PC-3 (cell line): ENCODE results near the gene CTNNA2. TPM values are rescaled to one million over a fixed set of nuclear protein-coding genes. Genes with fewer than 3 reads are reported as not detected.

Source experiments
- ATAC-seq: fragments of 200-7000 bp; cut with Tn5 transposase; 2 replicates; pipeline ENCODE4 v1.9.1; 2020; ENCODE audit warnings: mild to moderate bottlenecking, moderate library complexity
- BruUV-seq: library from RNA; stranded (reverse); fragments of 400-500 nt; replicated peaks from 2 replicates; lab custom pipeline; 2021; lab: Mats Ljungman, UMichigan
- CTCF ChIA-PET: fragments of 300-600 bp; sonication (Branson Sonifier 250); formaldehyde crosslinking; loops from one replicate; lab custom pipeline; 2022; ENCODE audit warnings: antibody characterized with exemption; lab: Charles Lee
- POLR2A ChIA-PET: fragments of 300-600 bp; sonication (Branson Sonifier 250); formaldehyde crosslinking; loops from one replicate; lab custom pipeline; 2022; ENCODE audit warnings: antibody characterized with exemption; ENCODE audit not compliant: unreplicated experiment; lab: Charles Lee
- DNase-seq: peaks from one replicate; pipeline ENCODE4 v3.0.0-alpha.2; 2015
- H2AFZ ChIP-seq: fragments of 300-600 bp; sonication (generic); 2 replicates; pipeline ENCODE4 v1.6.0; 2016; ENCODE audit warnings: antibody characterized with exemption, low read length
- H3F3A ChIP-seq: fragments of 300-600 bp; sonication (generic); one replicate; pipeline ENCODE4 v1.6.0; 2017; ENCODE audit warnings: antibody characterized with exemption, low read length, control low read depth, mild to moderate bottlenecking; ENCODE audit not compliant: unreplicated experiment
- H3K27ac ChIP-seq: fragments of 300-600 bp; sonication (generic); 2 replicates; pipeline ENCODE4 v1.5.1; 2016; ENCODE audit warnings: mild to moderate bottlenecking, low read length
- H3K27me3 ChIP-seq: fragments of 300-600 bp; sonication (generic); 2 replicates; pipeline ENCODE4 v1.6.1; 2016; ENCODE audit warnings: low read length, mixed read lengths
- H3K36me3 ChIP-seq: fragments of 300-600 bp; sonication (generic); 2 replicates; pipeline ENCODE4 v1.6.1; 2016; ENCODE audit warnings: low read depth, mixed run types, low read length, mixed read lengths
- H3K4me1 ChIP-seq: fragments of 300-600 bp; sonication (generic); 2 replicates; pipeline ENCODE4 v1.5.1; 2016; ENCODE audit warnings: low read length; ENCODE audit not compliant: insufficient read depth
- H3K4me2 ChIP-seq: fragments of 300-600 bp; sonication (generic); 2 replicates; pipeline ENCODE4 v1.6.0; 2016; ENCODE audit warnings: low read length
- H3K4me3 ChIP-seq: fragments of 300-600 bp; sonication (generic); 2 replicates; pipeline ENCODE4 v1.5.1; 2016; ENCODE audit warnings: mild to moderate bottlenecking, low read length, mixed read lengths
- H3K79me2 ChIP-seq: fragments of 300-600 bp; sonication (generic); 2 replicates; pipeline ENCODE4 v1.6.1; 2017; ENCODE audit warnings: low read length, mixed read lengths
- H3K9ac ChIP-seq: fragments of 300-600 bp; sonication (generic); 2 replicates; pipeline ENCODE4 v1.6.0; 2016; ENCODE audit warnings: mild to moderate bottlenecking, low read length
- H3K9me2 ChIP-seq: fragments of 300-600 bp; sonication (generic); replicated peaks from 2 replicates; pipeline ENCODE4 v1.6.1; 2016; ENCODE audit warnings: mixed run types, low read length, mixed read lengths
- H3K9me3 ChIP-seq: fragments of 300-600 bp; sonication (generic); 2 replicates; pipeline ENCODE4 v1.6.1; 2016; ENCODE audit warnings: low read length, mixed read lengths
- H4K20me1 ChIP-seq: fragments of 300-600 bp; sonication (generic); 2 replicates; pipeline ENCODE4 v1.6.1; 2016; ENCODE audit warnings: low read length, mixed read lengths
- CTCF ChIP-seq: fragments of 300-600 bp; sonication (generic); conservative IDR thresholded peaks from 2 replicates; pipeline ENCODE4 v1.5.1; 2017; ENCODE audit warnings: antibody characterized with exemption, low read depth, mild to moderate bottlenecking, low read length
- EZH2 ChIP-seq: fragments of 300-600 bp; sonication (generic); IDR thresholded peaks from one replicate; pipeline ENCODE4 v1.6.1; 2017; ENCODE audit warnings: antibody characterized with exemption, mild to moderate bottlenecking, low read length; ENCODE audit not compliant: unreplicated experiment
- EZH2phosphoT487 ChIP-seq: fragments of 300-600 bp; sonication (generic); IDR thresholded peaks from 2 replicates; pipeline ENCODE4 v1.6.1; 2018; ENCODE audit warnings: mild to moderate bottlenecking, antibody characterized with exemption, low read length, borderline replicate concordance
- intact Hi-C: fragments of 100-400 bp; cut with micrococcal nuclease; formaldehyde crosslinking; loops from 2 replicates; pipeline ENCODE4 v1.9.0; 2023
- total RNA-seq: library from RNA; depleted of rRNA; stranded (reverse); fragments of >200 nt; gene quantifications from 2 replicates; pipeline ENCODE4 v1.2.3, GENCODE V29; 2014

CTNNA2 gene
- total RNA-seq, 1 experiment from 2014 or later: not detected

DNA sequence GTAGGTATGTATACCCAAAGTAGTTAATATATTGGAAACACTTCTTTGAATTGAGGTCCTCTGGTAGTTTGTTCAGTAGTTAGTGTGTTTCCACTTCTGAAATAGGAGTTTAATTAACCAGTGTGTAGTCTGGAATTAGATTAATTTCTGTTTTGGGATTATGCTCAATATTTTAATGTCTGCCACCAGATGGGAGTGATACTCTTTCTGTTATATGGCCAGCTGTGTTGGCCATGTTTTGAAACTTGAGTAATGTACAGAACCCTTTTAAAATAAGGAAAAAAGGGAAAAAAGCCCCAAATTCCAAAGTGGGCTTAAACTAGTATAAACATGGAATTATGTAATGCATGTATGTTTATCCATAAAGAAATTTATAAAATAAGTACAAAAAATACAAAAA, 147.7 kb downstream of the CTNNA2 start:
- no peak overlapping the region for H3K4me2 ChIP-seq
- H3K79me2 ChIP-seq: no peaks in the 10 kb centered on the region
- TF ChIP-seq CTCF: no peak
- TF ChIP-seq EZH2phosphoT487: no peak
- no peak for TF ChIP-seq EZH2

GRCh38 chr2:79665091-79665490, 152.2 kb downstream of the CTNNA2 start:
- H3K4me3 ChIP-seq: no peak overlapping the region
- H4K20me1 ChIP-seq: no peaks in the 10 kb centered on the region
- no peak overlapping the region for H3K4me2 ChIP-seq
- no peaks in the 10 kb centered on the region for H3K27me3 ChIP-seq
- no peaks in the 10 kb centered on the region for H3K79me2 ChIP-seq
- H3K9me3 ChIP-seq: peaks cover 10% of the 10 kb centered on the region; the same call in 1 of the 2 replicates
- TF ChIP-seq EZH2: no peak
- TF ChIP-seq CTCF: no peak
- no peak for TF ChIP-seq EZH2phosphoT487
- POLR2A ChIA-PET: no interaction called here
- H3K9ac ChIP-seq: no peak overlapping the region
- no peaks in the 10 kb centered on the region for H3F3A ChIP-seq
- no peak for DNase-seq
- no peak overlapping the region for H3K27ac ChIP-seq
- H3K4me1 ChIP-seq: no peaks in the 10 kb centered on the region
- intact Hi-C loops: no loop called here
- no peaks in the 10 kb centered on the region for H3K36me3 ChIP-seq
- BruUV-seq: no TSS peak
- H3K9me2 ChIP-seq: no peaks in the 10 kb centered on the region
- ATAC-seq: no peak
- CTCF ChIA-PET: no interaction called here
- H2AFZ ChIP-seq: no peak overlapping the region

More for the DNA sequence above, 147.7 kb downstream of the CTNNA2 start:
- no peak overlapping the region for H3K4me3 ChIP-seq
- no peaks in the 10 kb centered on the region for H3K27me3 ChIP-seq
- ChIA-PET POLR2A (no interaction called here), CTCF (no interaction called here)
- no peaks in the 10 kb centered on the region for H3F3A ChIP-seq
- no peaks in the 10 kb centered on the region for H3K36me3 ChIP-seq
- no peaks in the 10 kb centered on the region for H3K9me2 ChIP-seq
- BruUV-seq: no TSS peak
- H3K27ac ChIP-seq: no peak overlapping the region
- H3K9ac ChIP-seq: no peak overlapping the region
- H3K4me1 ChIP-seq: no peaks in the 10 kb centered on the region
- no peak overlapping the region for H2AFZ ChIP-seq
- ATAC-seq: no peak
- intact Hi-C loops: no loop called here
- no peak for DNase-seq
- no peaks in the 10 kb centered on the region for H4K20me1 ChIP-seq
- H3K9me3 ChIP-seq: peaks cover 22% of the 10 kb centered on the region

- ChIA-PET POLR2A (no interaction called here), CTCF (no interaction called here)
- Histone ChIP-seq H3K9me3 (peaks cover 8% of the 10 kb centered on the region; the same call in 1 of the 2 replicates), H3K27ac (no peak overlapping the region), H3K79me2 (no peaks in the 10 kb centered on the region), H3K27me3 (no peaks in the 10 kb centered on the region), H2AFZ (no peak overlapping the region), H3K4me3 (no peak overlapping the region), H3K4me1 (no peaks in the 10 kb centered on the region), H3K9ac (no peak overlapping the region), H3K4me2 (no peak overlapping the region), H4K20me1 (no peaks in the 10 kb centered on the region), H3F3A (no peaks in the 10 kb centered on the region), H3K9me2 (no peaks in the 10 kb centered on the region), H3K36me3 (no peaks in the 10 kb centered on the region)
- ATAC-seq (no peak), DNase-seq (no peak)
- intact Hi-C loops: no loop called here
- no TSS peak for BruUV-seq
- TF ChIP-seq CTCF (no peak), EZH2phosphoT487 (no peak), EZH2 (no peak)
Observed at GRCh38 chr2:79666430-79666829, 153.6 kb downstream of the CTNNA2 start.
